IPS-15b (cell line): ENCODE data around the gene NOCT.
"Not testable (repeated sequence)": the region's sequence is repeated elsewhere in the genome, so short reads cannot be mapped to it uniquely, and the experiment has no call there.

ENCODE experiments used
- H3K27me3 ChIP-seq: one replicate; pipeline ENCODE4 v1.6.1; 2013; ENCODE audit warnings: low read length; ENCODE audit not compliant: control insufficient read depth, insufficient read depth
- H3K36me3 ChIP-seq: one replicate; pipeline ENCODE4 v1.6.1; 2013; ENCODE audit warnings: low read length; ENCODE audit not compliant: control insufficient read depth, insufficient read depth
- H3K4me1 ChIP-seq: one replicate; pipeline ENCODE4 v1.6.1; 2013; ENCODE audit warnings: mild to moderate bottlenecking, low read length; ENCODE audit not compliant: control insufficient read depth, insufficient read depth
- H3K4me3 ChIP-seq: one replicate; pipeline ENCODE4 v1.5.1; 2013; ENCODE audit warnings: low read depth, low read length
- H3K9ac ChIP-seq: one replicate; pipeline ENCODE4 v1.6.1; 2013; ENCODE audit warnings: low read depth, mild to moderate bottlenecking, low read length
- H3K9me3 ChIP-seq: one replicate; pipeline ENCODE4 v1.6.1; 2013; ENCODE audit warnings: mild to moderate bottlenecking, low read length; ENCODE audit not compliant: control insufficient read depth, insufficient read depth

Gene NOCT

GRCh38 chr4:139054791-139055505 is 39.4 kb downstream of the NOCT start:
- peaks cover 7% of the 10 kb centered on the region for H3K36me3 ChIP-seq
- H3K9me3 ChIP-seq = no peaks in the 10 kb centered on the region
- no peaks in the 10 kb centered on the region for H3K27me3 ChIP-seq
- no peak overlapping the region for H3K4me3 ChIP-seq
- H3K4me1 ChIP-seq = peaks cover 6% of the 10 kb centered on the region
- no peak overlapping the region for H3K9ac ChIP-seq

GRCh38 chr4:139059026-139059425 is 43.4 kb downstream of the NOCT start:
- not testable (repeated sequence) for H3K27me3 ChIP-seq, H3K4me3 ChIP-seq, H3K4me1 ChIP-seq, H3K9ac ChIP-seq, H3K9me3 ChIP-seq
- H3K36me3 ChIP-seq = peaks cover 16% of the 10 kb centered on the region

- Histone ChIP-seq H3K27me3 (no peaks in the 10 kb centered on the region), H3K9me3 (no peaks in the 10 kb centered on the region), H3K36me3 (peaks cover 18% of the 10 kb centered on the region), H3K4me3 (no peak overlapping the region), H3K4me1 (no peaks in the 10 kb centered on the region), H3K9ac (no peak overlapping the region)
Measured at GRCh38 chr4:139060591-139060990, 45.0 kb downstream of the NOCT start.

GRCh38 chr4:139076016-139076744 is 60.6 kb downstream of the NOCT start:
- H3K4me3 ChIP-seq = no peak overlapping the region
- no peak overlapping the region for H3K9ac ChIP-seq
- no peaks in the 10 kb centered on the region for H3K9me3 ChIP-seq
- no peaks in the 10 kb centered on the region for H3K4me1 ChIP-seq
- no peaks in the 10 kb centered on the region for H3K36me3 ChIP-seq
- no peaks in the 10 kb centered on the region for H3K27me3 ChIP-seq

- H3K4me3 ChIP-seq = no peak overlapping the region
- no peak overlapping the region for H3K9ac ChIP-seq
- no peaks in the 10 kb centered on the region for H3K9me3 ChIP-seq
- no peaks in the 10 kb centered on the region for H3K36me3 ChIP-seq
- H3K27me3 ChIP-seq = no peaks in the 10 kb centered on the region
- peaks cover 5% of the 10 kb centered on the region for H3K4me1 ChIP-seq
Measured at GRCh38 chr4:139077567-139078355, 62.2 kb downstream of the NOCT start.

- Histone ChIP-seq H3K36me3 (no peaks in the 10 kb centered on the region), H3K27me3 (no peaks in the 10 kb centered on the region), H3K4me1 (peaks cover 5% of the 10 kb centered on the region), H3K9ac (no peak overlapping the region), H3K4me3 (no peak overlapping the region), H3K9me3 (no peaks in the 10 kb centered on the region)
Measured at GRCh38 chr4:139078926-139079325, 63.3 kb downstream of the NOCT start.

GRCh38 chr4:139082750-139083606 is 67.4 kb downstream of the NOCT start:
- Histone ChIP-seq H3K9me3 (no peaks in the 10 kb centered on the region), H3K36me3 (no peaks in the 10 kb centered on the region), H3K4me1 (peaks cover 5% of the 10 kb centered on the region), H3K9ac (peak overlapping the region; percentile 74), H3K4me3 (peak overlapping the region; percentile 75), H3K27me3 (no peaks in the 10 kb centered on the region)

GRCh38 chr4:139083607-139083955 is 68.0 kb downstream of the NOCT start:
- H3K36me3 ChIP-seq = no peaks in the 10 kb centered on the region
- no peaks in the 10 kb centered on the region for H3K9me3 ChIP-seq
- peak overlapping the region; percentile 74 for H3K9ac ChIP-seq
- no peaks in the 10 kb centered on the region for H3K27me3 ChIP-seq
- peaks cover 5% of the 10 kb centered on the region for H3K4me1 ChIP-seq
- H3K4me3 ChIP-seq = peak overlapping the region; percentile 75

- Histone ChIP-seq H3K4me1 (peaks cover 5% of the 10 kb centered on the region), H3K27me3 (no peaks in the 10 kb centered on the region), H3K36me3 (no peaks in the 10 kb centered on the region), H3K9ac (peak overlapping the region; percentile 82), H3K4me3 (peak overlapping the region; percentile 75), H3K9me3 (no peaks in the 10 kb centered on the region)
Measured at GRCh38 chr4:139083956-139084803, 68.6 kb downstream of the NOCT start.

GRCh38 chr4:139084804-139085093 is 69.2 kb downstream of the NOCT start:
- Histone ChIP-seq H3K9me3 (no peaks in the 10 kb centered on the region), H3K4me3 (peak overlapping the region; percentile 60), H3K27me3 (no peaks in the 10 kb centered on the region), H3K36me3 (no peaks in the 10 kb centered on the region), H3K4me1 (peaks cover 5% of the 10 kb centered on the region), H3K9ac (peak overlapping the region; percentile 82)

- H3K4me3 ChIP-seq = peak overlapping the region; percentile 60
- no peak overlapping the region for H3K9ac ChIP-seq
- H3K27me3 ChIP-seq = no peaks in the 10 kb centered on the region
Measured at GRCh38 chr4:139085141-139085540, 69.6 kb downstream of the NOCT start.

More at GRCh38 chr4:139085141-139085540, 69.6 kb downstream of the NOCT start:
- no peaks in the 10 kb centered on the region for H3K9me3 ChIP-seq
- no peaks in the 10 kb centered on the region for H3K36me3 ChIP-seq
- peaks cover 5% of the 10 kb centered on the region for H3K4me1 ChIP-seq
